ENCODE results near the gene KDR. TPM values are rescaled to one million over a fixed set of nuclear protein-coding genes. Genes with fewer than 3 reads are reported as not detected.

The KDR gene
- total and polyA plus RNA-seq, 4 donors = 8.4 to 132 (median 32.5) TPM

- Histone ChIP-seq H3K27me3 (ENCODE audit: control insufficient read depth in 3 of 3, insufficient read depth in 3 of 3, low read length in 2 of 3) (no peaks in the 10 kb centered on the region), H3K4me3 (no peak overlapping the region), H3K9ac (ENCODE audit: insufficient read depth in 1 of 2, low read length in 2 of 2) (no peak overlapping the region), H3K9me3 (ENCODE audit: control insufficient read depth in 4 of 4, insufficient read depth in 3 of 4, low read length in 3 of 4) (no peaks in the 10 kb centered on the region), H3K4me1 (ENCODE audit: control insufficient read depth in 5 of 5, insufficient read depth in 5 of 5, low read length in 5 of 5) (peaks cover 0 to 9% (median 4%) of the 10 kb centered on the region in 5 donors), H3K36me3 (ENCODE audit: control insufficient read depth in 4 of 4, insufficient read depth in 4 of 4, low read length in 4 of 4) (peaks cover 0 to 6% (median 2%) of the 10 kb centered on the region in 4 donors), H3K27ac (ENCODE audit: low read depth in 1 of 2, low read length in 1 of 2) (no peak overlapping the region)
- 26 to 50% methylated on average over 1 of the region's 1 CpG for WGBS, 2 donors
- ATAC-seq (ENCODE audit: insufficient read depth, low FRiP score) (no peak), DNase-seq (no peak)
- TF ChIP-seq CTCF (IDR thresholded peaks at IDR 0.05; ENCODE audit: control extremely low read depth, extremely low read depth) = no peak
Observed at GRCh38 chr4:55087913-55088260, 37.5 kb downstream of the KDR start.

GRCh38 chr4:55087009-55087912 is 38.1 kb downstream of the KDR start:
- Histone ChIP-seq H3K4me1 (ENCODE audit: control insufficient read depth in 5 of 5, insufficient read depth in 5 of 5, low read length in 5 of 5) (peaks cover 0 to 9% (median 4%) of the 10 kb centered on the region in 5 donors), H3K9ac (ENCODE audit: insufficient read depth in 1 of 2, low read length in 2 of 2) (no peak overlapping the region), H3K9me3 (ENCODE audit: control insufficient read depth in 4 of 4, insufficient read depth in 3 of 4, low read length in 3 of 4) (no peaks in the 10 kb centered on the region), H3K27me3 (ENCODE audit: control insufficient read depth in 3 of 3, insufficient read depth in 3 of 3, low read length in 2 of 3) (no peaks in the 10 kb centered on the region), H3K4me3 (no peak overlapping the region), H3K36me3 (ENCODE audit: control insufficient read depth in 4 of 4, insufficient read depth in 4 of 4, low read length in 4 of 4) (peaks cover 0 to 6% (median 2%) of the 10 kb centered on the region in 4 donors), H3K27ac (ENCODE audit: low read depth in 1 of 2, low read length in 1 of 2) (no peak overlapping the region)
- ATAC-seq (ENCODE audit: insufficient read depth, low FRiP score) (no peak), DNase-seq (peak; percentile 35 to 85 (median 66))
- 60 to 67% methylated on average over 8 of the region's 8 CpGs for WGBS, 2 donors
- no peak for TF ChIP-seq CTCF (IDR thresholded peaks at IDR 0.05; ENCODE audit: control extremely low read depth, extremely low read depth)

DNA sequence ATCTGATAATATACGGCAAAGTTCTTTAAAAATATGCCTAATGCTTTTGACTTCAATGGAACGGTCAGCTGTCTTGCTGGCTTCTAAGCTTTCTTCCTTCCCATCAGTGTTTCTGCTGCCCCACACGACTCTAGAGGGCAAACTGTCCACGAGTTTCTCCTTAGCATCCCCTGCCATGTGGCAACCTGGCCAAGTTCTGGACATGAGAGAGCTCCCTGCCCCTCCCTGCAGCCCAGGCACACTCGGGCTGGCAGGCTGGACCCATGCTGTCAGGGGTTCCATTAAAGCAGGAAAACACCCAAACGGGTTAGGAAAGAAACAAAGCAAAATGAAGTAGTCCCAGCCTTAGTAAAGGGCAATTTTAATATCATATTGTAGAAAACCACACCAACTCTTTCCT is 38.8 kb downstream of the KDR start:
- no peak for DNase-seq
- WGBS, 2 donors = 66 to 79% methylated on average over 6 of the region's 6 CpGs
- peaks cover 0 to 6% (median 2%) of the 10 kb centered on the region in 4 donors for H3K36me3 ChIP-seq (ENCODE audit: control insufficient read depth in 4 of 4, insufficient read depth in 4 of 4, low read length in 4 of 4)
- no peak for ATAC-seq (ENCODE audit: insufficient read depth, low FRiP score)
- no peak overlapping the region for H3K4me3 ChIP-seq
- no peaks in the 10 kb centered on the region for H3K9me3 ChIP-seq (ENCODE audit: control insufficient read depth in 4 of 4, insufficient read depth in 3 of 4, low read length in 3 of 4)
- peaks cover 0 to 9% (median 4%) of the 10 kb centered on the region in 5 donors for H3K4me1 ChIP-seq (ENCODE audit: control insufficient read depth in 5 of 5, insufficient read depth in 5 of 5, low read length in 5 of 5)
- TF ChIP-seq CTCF (IDR thresholded peaks at IDR 0.05; ENCODE audit: control extremely low read depth, extremely low read depth) = no peak
- H3K27ac ChIP-seq (ENCODE audit: low read depth in 1 of 2, low read length in 1 of 2) = no peak overlapping the region
- H3K9ac ChIP-seq (ENCODE audit: insufficient read depth in 1 of 2, low read length in 2 of 2) = no peak overlapping the region
- H3K27me3 ChIP-seq (ENCODE audit: control insufficient read depth in 3 of 3, insufficient read depth in 3 of 3, low read length in 2 of 3) = no peaks in the 10 kb centered on the region
